Gastrocnemius medialis (tissue), 4 donors: ENCODE results near the gene CD79B.
"Not testable (repeated sequence)": the region's sequence is repeated elsewhere in the genome, so short reads cannot be mapped to it uniquely, and the experiment has no call there.

Experiments used
- CTCF ChIP-seq, 5 experiments: fragments of 450-650 bp in 3 of 5; fragments of 200-600 bp in 2 of 5; sonication (generic) in 2 of 5; IDR thresholded peaks in 4 of 5; conservative IDR thresholded peaks in 1 of 5; 1 replicate in 4 of 5; 2 replicates in 1 of 5; pipeline ENCODE4 v1.5.1; 2016 to 2019; ENCODE audit warnings: antibody characterized with exemption in 5 of 5, mild to moderate bottlenecking in 3 of 5, moderate library complexity in 3 of 5
- POLR2A ChIP-seq, 2 donors: fragments of 450-650 bp; IDR thresholded peaks; one replicate each; pipeline ENCODE4 v1.6.1; 2017; ENCODE audit warnings: antibody characterized with exemption in 2 of 2, mild to moderate bottlenecking in 2 of 2, moderate library complexity in 2 of 2

- TF ChIP-seq CTCF (IDR thresholded peaks at IDR 0.05 in 4 of 5, conservative IDR thresholded peaks at IDR 0.05 in 1 of 5); POLR2A (IDR thresholded peaks at IDR 0.05): not testable (repeated sequence)
These were observed 50.8 kb downstream of the CD79B start for GRCh38 chr17:63881337-63881736.
